GM23338 (cell line): Measurements from ENCODE around the gene PHLDA3. TPM values are rescaled to one million over a fixed set of nuclear protein-coding genes. Genes with fewer than 3 reads are reported as not detected.

Experiments
- ATAC-seq: fragments of 200-7000 bp; cut with Tn5 transposase; 3 replicates; pipeline ENCODE4 v1.9.1; 2020
- DNase-seq: peaks from one replicate; pipeline ENCODE4 v3.0.0-alpha.2; 2015; ENCODE audit warnings: low spot score
- H2AFZ ChIP-seq: fragments of 200-600 bp; sonication (generic); 2 replicates; pipeline ENCODE4 v1.8.0; 2016; ENCODE audit warnings: antibody characterized with exemption, mild to moderate bottlenecking, moderate library complexity
- H3F3A ChIP-seq: fragments of 200-600 bp; sonication (generic); replicated peaks from 2 replicates; pipeline ENCODE4 v1.8.0; 2017; ENCODE audit warnings: antibody characterized with exemption, mixed run types, low read depth
- H3K27ac ChIP-seq: fragments of 200-600 bp; sonication (generic); 2 replicates; pipeline ENCODE4 v1.6.1; 2016; ENCODE audit warnings: low read depth
- H3K27me3 ChIP-seq: fragments of 200-600 bp; sonication (generic); 2 replicates; pipeline ENCODE4 v1.8.0; 2016; ENCODE audit warnings: mild to moderate bottlenecking, mixed run types, moderate library complexity; ENCODE audit not compliant: insufficient read depth
- H3K36me3 ChIP-seq: fragments of 200-600 bp; sonication (generic); 2 replicates; pipeline ENCODE4 v1.8.0; 2016; ENCODE audit warnings: mild to moderate bottlenecking; ENCODE audit not compliant: insufficient read depth
- H3K4me1 ChIP-seq: fragments of 200-600 bp; sonication (generic); 2 replicates; pipeline ENCODE4 v1.8.0; 2016; ENCODE audit warnings: mild to moderate bottlenecking, moderate library complexity; ENCODE audit not compliant: insufficient read depth
- H3K4me2 ChIP-seq: fragments of 200-600 bp; sonication (generic); 2 replicates; pipeline ENCODE4 v1.7.1; 2017; ENCODE audit warnings: mixed run types
- H3K4me3 ChIP-seq: fragments of 200-600 bp; sonication (generic); 2 replicates; pipeline ENCODE4 v1.6.1; 2016; ENCODE audit warnings: mixed run types
- H3K79me2 ChIP-seq: fragments of 200-600 bp; sonication (generic); replicated peaks from 2 replicates; pipeline ENCODE4 v1.8.0; 2017; ENCODE audit warnings: mild to moderate bottlenecking; ENCODE audit not compliant: insufficient read depth
- H3K9me2 ChIP-seq: fragments of 200-600 bp; sonication (generic); 2 replicates; pipeline ENCODE4 v1.8.0; 2017; ENCODE audit not compliant: insufficient read depth
- H4K20me1 ChIP-seq: fragments of 200-600 bp; sonication (generic); replicated peaks from 2 replicates; pipeline ENCODE4 v1.8.0; 2017; ENCODE audit warnings: mild to moderate bottlenecking; ENCODE audit not compliant: insufficient read depth
- H3K27ac Mint-ChIP-seq: 2 replicates; pipeline ENCODE4 v1.8.0; 2020; ENCODE audit warnings: inconsistent platforms, mild to moderate bottlenecking, moderate library complexity, mixed read lengths
- H3K27me3 Mint-ChIP-seq: 3 replicates; pipeline ENCODE4 v1.8.0; 2022; ENCODE audit warnings: low read depth, mild to moderate bottlenecking, moderate library complexity, mixed read lengths, inconsistent platforms; ENCODE audit not compliant: insufficient read depth, poor library complexity
- H3K36me3 Mint-ChIP-seq: 3 replicates; pipeline ENCODE4 v1.8.0; 2021; ENCODE audit warnings: low read depth, mild to moderate bottlenecking, inconsistent platforms, moderate library complexity, mixed read lengths
- H3K4me1 Mint-ChIP-seq: 3 replicates; pipeline ENCODE4 v1.8.0; 2020; ENCODE audit warnings: mild to moderate bottlenecking, inconsistent platforms, mixed read lengths
- H3K4me3 Mint-ChIP-seq: 3 replicates; pipeline ENCODE4 v1.8.0; 2021; ENCODE audit warnings: moderate library complexity, mild to moderate bottlenecking, inconsistent platforms, mixed read lengths
- H3K9me3 Mint-ChIP-seq: 3 replicates; pipeline ENCODE4 v1.8.0; 2020; ENCODE audit warnings: moderate library complexity, mild to moderate bottlenecking, inconsistent platforms, mixed read lengths
- CREB1 ChIP-seq: fragments of 250-450 bp; sonication (Bioruptor Pico); IDR thresholded peaks from 2 replicates; pipeline ENCODE4 v1.5.0; 2020; ENCODE audit warnings: low read depth, mild to moderate bottlenecking, moderate library complexity
- CTCF ChIP-seq, 2 experiments: fragments of 200-600 bp in 1 of 2; sonication (generic) in 1 of 2; conservative IDR thresholded peaks; 2 replicates each; pipeline versions ENCODE4 v1.5.1 to v1.6.1; 2016 to 2017; ENCODE audit warnings: antibody characterized with exemption in 2 of 2, low read depth in 2 of 2, mild to moderate bottlenecking in 2 of 2, moderate library complexity in 1 of 2
- ETS1 ChIP-seq: IDR thresholded peaks from 2 replicates; pipeline ENCODE4 v1.6.1; 2016; ENCODE audit warnings: antibody characterized with exemption
- EZH2 ChIP-seq: fragments of 200-600 bp; sonication (generic); IDR thresholded peaks from one replicate; pipeline ENCODE4 v1.8.0; 2017; ENCODE audit warnings: antibody characterized with exemption, mild to moderate bottlenecking, low read depth; ENCODE audit not compliant: unreplicated experiment
- EZH2phosphoT487 ChIP-seq: fragments of 200-600 bp; sonication (generic); IDR thresholded peaks from one replicate; pipeline ENCODE4 v1.8.1; 2018; ENCODE audit warnings: antibody characterized with exemption; ENCODE audit not compliant: unreplicated experiment
- JUNB ChIP-seq: IDR thresholded peaks from one replicate; pipeline ENCODE4 v1.6.1; 2016; ENCODE audit warnings: antibody characterized with exemption; ENCODE audit not compliant: unreplicated experiment
- NANOG ChIP-seq: IDR thresholded peaks from 2 replicates; pipeline ENCODE4 v1.6.1; 2016; ENCODE audit warnings: antibody characterized with exemption, borderline replicate concordance
- POLR2AphosphoS5 ChIP-seq: IDR thresholded peaks from 2 replicates; pipeline ENCODE4 v1.6.1; 2016; ENCODE audit warnings: antibody characterized with exemption, low read depth
- REST ChIP-seq: IDR thresholded peaks from one replicate; pipeline ENCODE4 v1.6.1; 2018; ENCODE audit warnings: antibody characterized with exemption; ENCODE audit not compliant: unreplicated experiment
- STAT1 ChIP-seq: IDR thresholded peaks from one replicate; pipeline ENCODE4 v1.6.1; 2016; ENCODE audit warnings: antibody characterized with exemption; ENCODE audit not compliant: unreplicated experiment
- ZNF114 ChIP-seq: fragments of 250-450 bp; sonication (Bioruptor Pico); IDR thresholded peaks from 2 replicates; pipeline ENCODE4 v1.5.0; 2020; ENCODE audit warnings: mild to moderate bottlenecking, moderate library complexity
- ZNF331 ChIP-seq: fragments of 250-450 bp; sonication (Bioruptor Pico); IDR thresholded peaks from 2 replicates; pipeline ENCODE4 v1.5.0; 2020; ENCODE audit warnings: low read depth, mild to moderate bottlenecking, moderate library complexity
- ZNF462 ChIP-seq: fragments of 250-450 bp; sonication (Bioruptor Pico); IDR thresholded peaks from 2 replicates; pipeline ENCODE4 v1.5.0; 2020; ENCODE audit warnings: mild to moderate bottlenecking, moderate library complexity
- polyA plus RNA-seq: library from polyadenylated mRNA; unstranded; fragments of >200 nt; fragmentation: Nextera tagmentation; extraction: Ambion mirVana; gene quantifications from 2 replicates; pipeline ENCODE4 v1.2.1, GENCODE V29; 2016
- total RNA-seq: library from RNA; depleted of rRNA; stranded (reverse); fragments of >200 nt; shearing (Covaris generic); gene quantifications from 2 replicates; pipeline ENCODE4 v1.2.3, GENCODE V29; 2014

The PHLDA3 gene
- total and polyA plus RNA-seq, 2 experiments from 2014 or later, result 37.5 to 87.4 TPM

GRCh38 chr1:201515895-201516294, 46.9 kb upstream of the PHLDA3 start:
- ATAC-seq (no peak), DNase-seq (no peak)
- Mint-ChIP-seq H3K36me3 (no peaks in the 10 kb centered on the region), H3K9me3 (no peaks in the 10 kb centered on the region), H3K27ac (no peak overlapping the region), H3K4me3 (no peak overlapping the region), H3K27me3 (peaks cover 2% of the 10 kb centered on the region), H3K4me1 (peaks cover 22% of the 10 kb centered on the region)
- Histone ChIP-seq H3K4me2 (no peak overlapping the region), H4K20me1 (no peaks in the 10 kb centered on the region), H3K27ac (no peak overlapping the region), H3K9me2 (peaks cover 12% of the 10 kb centered on the region), H3F3A (no peaks in the 10 kb centered on the region), H2AFZ (no peak overlapping the region), H3K36me3 (no peaks in the 10 kb centered on the region), H3K27me3 (no peaks in the 10 kb centered on the region), H3K79me2 (no peaks in the 10 kb centered on the region), H3K4me1 (peaks cover 6% of the 10 kb centered on the region), H3K4me3 (no peak overlapping the region)
- TF ChIP-seq ZNF462 (CRISPR knock-in tag), result no peak
- TF ChIP-seq JUNB, result no peak
- no peak for TF ChIP-seq CTCF (conservative IDR thresholded peaks at IDR 0.05; ENCODE audit: low read depth in 2 of 2)
- no peak for TF ChIP-seq CREB1 (CRISPR knock-in tag)
- no peak for TF ChIP-seq POLR2AphosphoS5
- TF ChIP-seq ZNF331, result no peak
- no peak for TF ChIP-seq STAT1
- no peak for TF ChIP-seq EZH2
- TF ChIP-seq NANOG, result no peak
- no peak for TF ChIP-seq REST
- no peak for TF ChIP-seq ZNF114
- TF ChIP-seq EZH2phosphoT487, result no peak
- no peak for TF ChIP-seq ETS1
